Neural cell (in vitro differentiated cells): Measurements from ENCODE around the gene ADAMTS16. TPM values are rescaled to one million over a fixed set of nuclear protein-coding genes. Genes with fewer than 3 reads are reported as not detected.

Experiments used
- H2AFZ ChIP-seq: fragments of 200-600, 300-800 bp; sonication (generic), shearing (Covaris generic); 2 replicates; pipeline ENCODE4 v1.6.0; 2014; ENCODE audit warnings: low read depth, mild to moderate bottlenecking, antibody characterized with exemption, low read length, moderate library complexity
- H3F3A ChIP-seq: fragments of 200-600 bp; shearing (Covaris generic); 2 replicates; pipeline ENCODE4 v1.6.1; 2016; ENCODE audit warnings: mild to moderate bottlenecking, moderate library complexity, mixed read lengths, antibody characterized with exemption, low read length; ENCODE audit not compliant: insufficient read depth, poor library complexity, severe bottlenecking
- H3K27ac ChIP-seq: fragments of 200-600, 300-800 bp; sonication (generic), shearing (Covaris generic); 2 replicates; pipeline ENCODE4 v1.5.1; 2014; ENCODE audit warnings: mild to moderate bottlenecking, low read length, moderate library complexity
- H3K27me3 ChIP-seq: fragments of 300-800, 200-600 bp; sonication (generic), shearing (Covaris generic); 2 replicates; pipeline ENCODE4 v1.6.0; 2014; ENCODE audit warnings: mild to moderate bottlenecking, low read depth, low read length, moderate library complexity; ENCODE audit not compliant: insufficient read depth
- H3K36me3 ChIP-seq: fragments of 300-800, 200-600 bp; sonication (generic), shearing (Covaris generic); 2 replicates; pipeline ENCODE4 v1.5.1; 2014; ENCODE audit warnings: mild to moderate bottlenecking, antibody characterized with exemption, low read length, moderate library complexity; ENCODE audit not compliant: insufficient read depth
- H3K4me2 ChIP-seq: fragments of 300-800, 200-600 bp; sonication (generic), shearing (Covaris generic); 2 replicates; pipeline ENCODE4 v1.6.0; 2014; ENCODE audit warnings: mild to moderate bottlenecking, low read length
- H3K4me3 ChIP-seq: fragments of 300-800, 200-600 bp; sonication (generic), shearing (Covaris generic); 2 replicates; pipeline ENCODE4 v1.5.1; 2014; ENCODE audit warnings: mild to moderate bottlenecking, low read length, moderate library complexity
- H3K79me2 ChIP-seq: fragments of 200-600 bp; shearing (Covaris generic); replicated peaks from 2 replicates; pipeline ENCODE4 v1.6.0; 2014; ENCODE audit warnings: mild to moderate bottlenecking, low read length, moderate library complexity; ENCODE audit not compliant: insufficient read depth
- H3K9ac ChIP-seq: fragments of 300-800, 200-600 bp; sonication (generic), shearing (Covaris generic); 2 replicates; pipeline ENCODE4 v1.6.1; 2016; ENCODE audit warnings: mild to moderate bottlenecking, low read length, mixed read lengths
- H3K9me2 ChIP-seq: fragments of 200-600 bp; shearing (Covaris generic); 2 replicates; pipeline ENCODE4 v1.6.1; 2016; ENCODE audit warnings: mild to moderate bottlenecking, low read length, mixed read lengths; ENCODE audit not compliant: insufficient read depth
- H3K9me3 ChIP-seq: fragments of 200-600, 300-800 bp; sonication (generic), shearing (Covaris generic); 2 replicates; pipeline ENCODE4 v1.6.1; 2016; ENCODE audit warnings: mild to moderate bottlenecking, mixed run types, low read length, moderate library complexity, mixed read lengths
- H4K20me1 ChIP-seq: fragments of 200-600 bp; shearing (Covaris generic); 2 replicates; pipeline ENCODE4 v1.6.1; 2016; ENCODE audit warnings: mild to moderate bottlenecking, mixed run types; ENCODE audit not compliant: insufficient read depth
- EP300 ChIP-seq: fragments of 450-650 bp; conservative IDR thresholded peaks from 2 replicates; pipeline ENCODE4 v1.6.1; 2014; ENCODE audit warnings: antibody characterized with exemption, mild to moderate bottlenecking, moderate library complexity; ENCODE audit not compliant: poor library complexity, severe bottlenecking
- EZH2 ChIP-seq: fragments of 200-600, 300-800 bp; shearing (Covaris generic), sonication (generic); IDR thresholded peaks from 2 replicates; pipeline ENCODE4 v1.6.1; 2014; ENCODE audit warnings: antibody characterized with exemption, low read length, borderline replicate concordance, mild to moderate bottlenecking; ENCODE audit not compliant: insufficient read depth, poor library complexity, severe bottlenecking
- MXI1 ChIP-seq: fragments of 450-650 bp; conservative IDR thresholded peaks from 2 replicates; pipeline ENCODE4 v1.6.1; 2014; ENCODE audit warnings: antibody characterized with exemption, mild to moderate bottlenecking; ENCODE audit not compliant: poor library complexity, severe bottlenecking
- POLR2AphosphoS5 ChIP-seq: IDR thresholded peaks from 2 replicates; pipeline ENCODE4 v1.6.1; 2012
- RAD21 ChIP-seq: fragments of 450-650 bp; conservative IDR thresholded peaks from 2 replicates; pipeline ENCODE4 v1.6.1; 2014; ENCODE audit warnings: antibody characterized with exemption, mild to moderate bottlenecking, moderate library complexity
- SMC3 ChIP-seq: fragments of 450-650 bp; conservative IDR thresholded peaks from 2 replicates; pipeline ENCODE4 v1.6.1; 2014; ENCODE audit warnings: antibody characterized with exemption, mild to moderate bottlenecking, moderate library complexity; ENCODE audit not compliant: poor library complexity
- TAF1 ChIP-seq: IDR thresholded peaks from 2 replicates; pipeline ENCODE4 v1.6.1; 2012; ENCODE audit warnings: low read depth
- polyA plus RNA-seq: library from polyadenylated mRNA; depleted of rRNA; stranded (reverse); fragments of >200 nt; gene quantifications from 2 replicates; pipeline ENCODE4 v1.2.3, GENCODE V29; 2014
- TF ChIP-seq, protein P1 (sequence below): IDR thresholded peaks from 2 replicates; pipeline ENCODE4 v1.6.1; 2012; ENCODE audit warnings: borderline replicate concordance
- TF ChIP-seq, protein P2 (sequence below): fragments of 450-650 bp; IDR thresholded peaks from 2 replicates; pipeline ENCODE4 v1.5.1; 2014; ENCODE audit warnings: antibody characterized with exemption, mild to moderate bottlenecking, moderate library complexity; ENCODE audit not compliant: poor library complexity, severe bottlenecking

Gene ADAMTS16
- polyA plus RNA-seq, 1 donor from 2014 or later = 1.3 TPM

DNA sequence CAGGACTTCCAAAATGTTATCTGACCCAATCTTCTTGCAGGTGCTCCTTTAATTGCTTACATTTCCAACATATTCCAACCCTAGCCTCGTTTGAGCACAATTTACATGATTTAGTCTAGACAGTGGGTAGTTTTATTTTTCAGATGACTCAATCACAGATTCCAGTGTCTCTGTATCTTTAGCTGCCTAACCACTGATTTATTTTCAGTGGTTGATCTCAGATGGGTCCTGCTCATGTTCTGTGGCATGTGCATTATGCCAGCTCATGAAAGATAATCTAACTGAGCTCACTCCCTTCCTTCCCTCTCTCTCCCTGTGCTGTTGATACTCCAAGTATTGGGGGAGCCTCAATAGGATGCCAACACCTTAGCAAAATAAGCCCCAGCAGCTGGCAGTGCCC lies 176.2 kb downstream of the ADAMTS16 start:
- Histone ChIP-seq H3K9ac (no peak overlapping the region), H3K4me3 (no peak overlapping the region), H4K20me1 (no peaks in the 10 kb centered on the region), H3K9me3 (no peaks in the 10 kb centered on the region), H3F3A (no peaks in the 10 kb centered on the region), H3K9me2 (no peaks in the 10 kb centered on the region), H3K79me2 (no peaks in the 10 kb centered on the region), H3K36me3 (no peaks in the 10 kb centered on the region), H2AFZ (no peak overlapping the region), H3K27ac (no peak overlapping the region), H3K27me3 (no peaks in the 10 kb centered on the region), H3K4me2 (no peak overlapping the region)
- TF ChIP-seq, protein P1, sequence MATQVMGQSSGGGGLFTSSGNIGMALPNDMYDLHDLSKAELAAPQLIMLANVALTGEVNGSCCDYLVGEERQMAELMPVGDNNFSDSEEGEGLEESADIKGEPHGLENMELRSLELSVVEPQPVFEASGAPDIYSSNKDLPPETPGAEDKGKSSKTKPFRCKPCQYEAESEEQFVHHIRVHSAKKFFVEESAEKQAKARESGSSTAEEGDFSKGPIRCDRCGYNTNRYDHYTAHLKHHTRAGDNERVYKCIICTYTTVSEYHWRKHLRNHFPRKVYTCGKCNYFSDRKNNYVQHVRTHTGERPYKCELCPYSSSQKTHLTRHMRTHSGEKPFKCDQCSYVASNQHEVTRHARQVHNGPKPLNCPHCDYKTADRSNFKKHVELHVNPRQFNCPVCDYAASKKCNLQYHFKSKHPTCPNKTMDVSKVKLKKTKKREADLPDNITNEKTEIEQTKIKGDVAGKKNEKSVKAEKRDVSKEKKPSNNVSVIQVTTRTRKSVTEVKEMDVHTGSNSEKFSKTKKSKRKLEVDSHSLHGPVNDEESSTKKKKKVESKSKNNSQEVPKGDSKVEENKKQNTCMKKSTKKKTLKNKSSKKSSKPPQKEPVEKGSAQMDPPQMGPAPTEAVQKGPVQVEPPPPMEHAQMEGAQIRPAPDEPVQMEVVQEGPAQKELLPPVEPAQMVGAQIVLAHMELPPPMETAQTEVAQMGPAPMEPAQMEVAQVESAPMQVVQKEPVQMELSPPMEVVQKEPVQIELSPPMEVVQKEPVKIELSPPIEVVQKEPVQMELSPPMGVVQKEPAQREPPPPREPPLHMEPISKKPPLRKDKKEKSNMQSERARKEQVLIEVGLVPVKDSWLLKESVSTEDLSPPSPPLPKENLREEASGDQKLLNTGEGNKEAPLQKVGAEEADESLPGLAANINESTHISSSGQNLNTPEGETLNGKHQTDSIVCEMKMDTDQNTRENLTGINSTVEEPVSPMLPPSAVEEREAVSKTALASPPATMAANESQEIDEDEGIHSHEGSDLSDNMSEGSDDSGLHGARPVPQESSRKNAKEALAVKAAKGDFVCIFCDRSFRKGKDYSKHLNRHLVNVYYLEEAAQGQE = no peak
- TF ChIP-seq EZH2 (no peak), RAD21 (no peak), SMC3 (no peak), TAF1 (no peak), EP300 (no peak)

DNA sequence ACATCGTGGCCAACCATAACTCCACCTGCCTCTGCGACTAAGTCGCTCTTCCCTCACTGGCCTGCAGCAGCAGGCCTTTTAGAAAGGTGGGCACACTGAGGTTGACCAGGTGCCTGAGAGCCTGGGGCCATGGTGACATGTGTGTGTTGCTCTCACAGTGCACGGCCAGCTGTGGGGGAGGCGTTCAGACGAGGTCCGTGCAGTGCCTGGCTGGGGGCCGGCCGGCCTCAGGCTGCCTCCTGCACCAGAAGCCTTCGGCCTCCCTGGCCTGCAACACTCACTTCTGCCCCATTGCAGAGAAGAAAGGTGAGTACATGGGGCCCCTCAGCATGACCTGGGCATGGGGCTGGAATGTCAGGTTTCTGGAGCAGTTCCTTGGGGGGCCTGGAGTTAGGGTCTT lies 177.8 kb downstream of the ADAMTS16 start:
- Histone ChIP-seq H3K27me3 (no peaks in the 10 kb centered on the region), H4K20me1 (no peaks in the 10 kb centered on the region), H3K27ac (no peak overlapping the region), H3K9me2 (no peaks in the 10 kb centered on the region), H3K9ac (no peak overlapping the region), H3K36me3 (no peaks in the 10 kb centered on the region), H3K9me3 (no peaks in the 10 kb centered on the region), H3K4me2 (no peak overlapping the region), H3F3A (no peaks in the 10 kb centered on the region), H3K79me2 (no peaks in the 10 kb centered on the region), H3K4me3 (no peak overlapping the region), H2AFZ (no peak overlapping the region)
- TF ChIP-seq, protein P2, sequence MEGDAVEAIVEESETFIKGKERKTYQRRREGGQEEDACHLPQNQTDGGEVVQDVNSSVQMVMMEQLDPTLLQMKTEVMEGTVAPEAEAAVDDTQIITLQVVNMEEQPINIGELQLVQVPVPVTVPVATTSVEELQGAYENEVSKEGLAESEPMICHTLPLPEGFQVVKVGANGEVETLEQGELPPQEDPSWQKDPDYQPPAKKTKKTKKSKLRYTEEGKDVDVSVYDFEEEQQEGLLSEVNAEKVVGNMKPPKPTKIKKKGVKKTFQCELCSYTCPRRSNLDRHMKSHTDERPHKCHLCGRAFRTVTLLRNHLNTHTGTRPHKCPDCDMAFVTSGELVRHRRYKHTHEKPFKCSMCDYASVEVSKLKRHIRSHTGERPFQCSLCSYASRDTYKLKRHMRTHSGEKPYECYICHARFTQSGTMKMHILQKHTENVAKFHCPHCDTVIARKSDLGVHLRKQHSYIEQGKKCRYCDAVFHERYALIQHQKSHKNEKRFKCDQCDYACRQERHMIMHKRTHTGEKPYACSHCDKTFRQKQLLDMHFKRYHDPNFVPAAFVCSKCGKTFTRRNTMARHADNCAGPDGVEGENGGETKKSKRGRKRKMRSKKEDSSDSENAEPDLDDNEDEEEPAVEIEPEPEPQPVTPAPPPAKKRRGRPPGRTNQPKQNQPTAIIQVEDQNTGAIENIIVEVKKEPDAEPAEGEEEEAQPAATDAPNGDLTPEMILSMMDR = no peak
- TF ChIP-seq TAF1 = no peak
- no peak for TF ChIP-seq RAD21
- TF ChIP-seq POLR2AphosphoS5 = no peak
- TF ChIP-seq MXI1 = no peak
- TF ChIP-seq, protein P1 = no peak
- no peak for TF ChIP-seq SMC3
- no peak for TF ChIP-seq EP300
- TF ChIP-seq EZH2 = no peak
